ENCODE results near the gene AP4M1. TPM values are rescaled to one million over a fixed set of nuclear protein-coding genes. Genes with fewer than 3 reads are reported as not detected.

Gene AP4M1
- total and polyA plus RNA-seq, 9 of the 15 experiments (the other 6 are each of a cell fraction or from before 2014, with no cell fraction given), result 1.3 to 30.9 (median 14.1) TPM

- ChIA-PET CTCF (ENCODE audit: low intra/inter-chr PET ratio) (no interaction called here), POLR2A (interaction anchor here (0.8 to 5.3 kb wide), 4 partner anchors 8 to 14 kb away, joined by 3 to 32 read pairs (median 6); partner anchors contain the start of gene COPS6)
- Histone ChIP-seq H3K27ac (ENCODE audit: extremely low read depth, low read depth, low read length) (no peak overlapping the region), H3K4me3 (no peak overlapping the region), H3K27me3 (ENCODE audit: control insufficient read depth in 2 of 2, insufficient read depth in 2 of 2, low read length in 2 of 2) (no peaks in the 10 kb centered on the region), H2AFZ (ENCODE audit: low read depth, low read length) (no peak overlapping the region), H3K4me1 (replicated peaks in 1 of 2; ENCODE audit: control insufficient read depth in 2 of 2, insufficient read depth in 2 of 2, low read length in 2 of 2) (peaks cover 0 to 2% of the 10 kb centered on the region in 2 experiments; a peak in 2 of 5 replicates), H3K4me2 (ENCODE audit: insufficient read depth, low read length) (no peak overlapping the region), H4K20me1 (replicated peaks; ENCODE audit: control insufficient read depth, insufficient read depth, low read length) (no peaks in the 10 kb centered on the region), H3K9me1 (ENCODE audit: control insufficient read depth, insufficient read depth, low read length) (peaks cover 4% of the 10 kb centered on the region), H3K9ac (ENCODE audit: insufficient read depth in 1 of 2, low read depth in 2 of 2, low read length in 2 of 2) (no peak overlapping the region), H3K79me2 (ENCODE audit: control insufficient read depth, insufficient read depth, low read length) (peaks cover 32% of the 10 kb centered on the region), H3K9me3 (replicated peaks; ENCODE audit: control insufficient read depth, insufficient read depth, low read depth, low read length) (peaks cover 55% of the 10 kb centered on the region), H3K36me3 (ENCODE audit: control insufficient read depth, insufficient read depth, low read length) (peaks cover 98% of the 10 kb centered on the region)
- WGBS (ENCODE audit: insufficient coverage, low coverage, missing lambda C conversion rate), result 94% methylated on average over 7 of the region's 7 CpGs
- DNase-seq (ENCODE audit: extremely low read depth in 1 of 4, low spot score in 3 of 4) (no peak), FAIRE-seq (no peak), ATAC-seq (no peak)
- in situ Hi-C loops (cut with MboI), result no loop called here
- intact Hi-C loops (cut with micrococcal nuclease), result no loop called here
- BruUV-seq (replicated peaks), result no TSS peak
- TF ChIP-seq ZBTB43 (CRISPR knock-in tag; IDR thresholded peaks at IDR 0.05) (no peak), C11orf30 (IDR thresholded peaks at IDR 0.05; ENCODE audit: low read depth) (peak; percentile 71), SIN3B (IDR thresholded peaks at IDR 0.05; ENCODE audit: low read depth) (no peak), THRB (CRISPR knock-in tag; conservative IDR thresholded peaks at IDR 0.05) (no peak), MAFG (tag; conservative IDR thresholded peaks at IDR 0.05) (peak; percentile 80), MAFK (IDR thresholded peaks at IDR 0.05; ENCODE audit: low read length) (peak; percentile 48; the same call in 1 of the 2 replicates), MAFF (IDR thresholded peaks at IDR 0.05; ENCODE audit: low read length) (peak; percentile 56; the same call in 1 of the 2 replicates), ZNF316 (IDR thresholded peaks at IDR 0.05) (peak; percentile 91), REST (IDR thresholded peaks at IDR 0.05; ENCODE audit: borderline replicate concordance) (no peak), REST (CRISPR knock-in tag; IDR thresholded peaks at IDR 0.05; ENCODE audit: low read depth) (no peak)
These were observed 26.6 kb upstream of the AP4M1 start for GRCh38 chr7:100074841-100075240.

All from K562 (cell line).